Large intestine (tissue), 12 donors: ENCODE results near the gene WDR36. TPM values are rescaled to one million over a fixed set of nuclear protein-coding genes. Genes with fewer than 3 reads are reported as not detected.

Experiments
- DNase-seq, 2 donors: peaks; one replicate each; pipeline versions ENCODE4 v3.0.0 to v3.0.0-alpha.2; 2013
- H3K27ac ChIP-seq: one replicate; pipeline ENCODE4 v1.5.1; 2013; ENCODE audit warnings: low read length
- H3K27me3 ChIP-seq: 2 replicates; pipeline ENCODE4 v1.6.1; 2013; ENCODE audit warnings: low read length; ENCODE audit not compliant: control insufficient read depth, insufficient read depth
- H3K36me3 ChIP-seq: 2 replicates; pipeline ENCODE4 v1.6.1; 2013; ENCODE audit warnings: low read length; ENCODE audit not compliant: control insufficient read depth, insufficient read depth
- H3K4me1 ChIP-seq: one replicate; pipeline ENCODE4 v1.6.1; 2013; ENCODE audit warnings: low read length; ENCODE audit not compliant: control insufficient read depth, insufficient read depth
- H3K4me3 ChIP-seq: one replicate; pipeline ENCODE4 v1.5.1; 2013; ENCODE audit warnings: low read length
- H3K9me3 ChIP-seq: one replicate; pipeline ENCODE4 v1.6.1; 2013; ENCODE audit warnings: mild to moderate bottlenecking, low read depth, low read length, moderate library complexity; ENCODE audit not compliant: control insufficient read depth
- WGBS: methylation state at CpG from one replicate; pipeline ENCODE4 v1.1.5; 2013; ENCODE audit warnings: low lambda C conversion rate; ENCODE audit not compliant: insufficient coverage; 5-methylcytosine and 5-hydroxymethylcytosine counted together
- long read RNA-seq, 11 donors: transcript quantifications; one replicate each; lab custom pipeline, GENCODE V29; 2026
- polyA plus RNA-seq: library from polyadenylated mRNA; unstranded; fragments of 120-200 nt; gene quantifications from one replicate; pipeline ENCODE4 v1.2.1, GENCODE V29; 2013

The WDR36 gene
- 21.3 TPM for polyA plus RNA-seq
- long read RNA-seq, donor 1, full-length matches to known transcripts: 2 of 2 reads
- long read RNA-seq, donor 1, partial matches to known transcripts: 0 of 2 reads
- long read RNA-seq, donor 1, other reads (novel, unspliced or antisense): 0 of 2 reads
- long read RNA-seq, donor 2, full-length matches to known transcripts: 2 of 2 reads
- long read RNA-seq, donor 2, partial matches to known transcripts: 0 of 2 reads
- long read RNA-seq, donor 2, other reads (novel, unspliced or antisense): 0 of 2 reads
- long read RNA-seq, donor 3: 0 reads
- long read RNA-seq, donor 4: 0 reads
- long read RNA-seq, donor 5, full-length matches to known transcripts: 2 of 2 reads
- long read RNA-seq, donor 5, partial matches to known transcripts: 0 of 2 reads
- long read RNA-seq, donor 5, other reads (novel, unspliced or antisense): 0 of 2 reads
- long read RNA-seq, donor 6, full-length matches to known transcripts: 2 of 2 reads
- long read RNA-seq, donor 6, partial matches to known transcripts: 0 of 2 reads
- long read RNA-seq, donor 6, other reads (novel, unspliced or antisense): 0 of 2 reads
- long read RNA-seq, donor 7, full-length matches to known transcripts: 1 of 1 reads
- long read RNA-seq, donor 7, partial matches to known transcripts: 0 of 1 reads
- long read RNA-seq, donor 7, other reads (novel, unspliced or antisense): 0 of 1 reads
- long read RNA-seq, donor 8, full-length matches to known transcripts: 1 of 1 reads
- long read RNA-seq, donor 8, partial matches to known transcripts: 0 of 1 reads
- long read RNA-seq, donor 8, other reads (novel, unspliced or antisense): 0 of 1 reads
- long read RNA-seq, donor 9, full-length matches to known transcripts: 1 of 1 reads
- long read RNA-seq, donor 9, partial matches to known transcripts: 0 of 1 reads
- long read RNA-seq, donor 9, other reads (novel, unspliced or antisense): 0 of 1 reads
- long read RNA-seq, donor 10, full-length matches to known transcripts: 2 of 2 reads
- long read RNA-seq, donor 10, partial matches to known transcripts: 0 of 2 reads
- long read RNA-seq, donor 10, other reads (novel, unspliced or antisense): 0 of 2 reads
- long read RNA-seq, donor 11: 0 reads

GRCh38 chr5:111092062-111092853 is at the start of gene WDR36:
WDR36 (plus strand) TSS chr5:111092348; CDS start chr5:111092457, 109 bp downstream.
- no peaks in the 10 kb centered on the region for H3K27me3 ChIP-seq

DNA sequence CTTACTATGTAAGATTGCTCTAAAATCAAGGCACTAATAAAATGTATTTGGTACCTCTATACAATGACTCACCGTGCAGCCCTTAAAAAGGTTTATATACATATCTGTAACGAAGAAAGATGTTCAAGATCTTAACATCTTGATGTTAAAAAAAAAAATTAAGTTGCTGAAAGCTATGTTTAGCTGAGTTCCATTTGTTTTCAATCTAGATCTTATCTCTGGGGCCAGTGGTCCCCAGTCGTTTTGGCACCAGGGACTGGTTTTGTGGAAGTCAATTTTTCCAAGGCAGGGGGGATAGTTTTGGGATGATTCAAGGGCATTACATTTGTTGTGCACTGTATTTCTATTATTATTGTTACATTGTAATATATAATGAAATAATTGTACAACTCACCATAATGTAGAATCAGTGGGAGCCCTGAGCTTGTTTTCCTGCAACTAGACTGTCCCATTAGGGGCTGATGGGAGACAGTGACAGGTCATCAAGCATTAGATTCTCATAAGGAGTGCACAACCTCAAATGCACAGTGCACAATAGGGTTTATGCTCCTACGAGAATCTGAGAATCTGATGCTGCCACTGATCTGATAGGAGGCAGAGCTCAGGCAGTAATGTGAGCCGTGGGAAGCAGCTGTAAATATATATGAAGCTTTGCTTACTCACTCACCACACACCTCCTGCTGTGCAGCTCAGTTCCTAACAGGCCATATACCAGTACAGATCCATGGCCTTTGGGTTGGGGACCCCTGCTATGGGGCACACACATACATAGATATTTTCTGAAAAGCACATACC is 48.2 kb upstream of the WDR36 start:
- H3K4me3 ChIP-seq: no peak overlapping the region
- WGBS: no CpG with 5 or more reads among the region's 5 CpGs
- H3K9me3 ChIP-seq: no peaks in the 10 kb centered on the region
- no peaks in the 10 kb centered on the region for H3K27me3 ChIP-seq
- H3K36me3 ChIP-seq: no peaks in the 10 kb centered on the region
- H3K27ac ChIP-seq: no peak overlapping the region
- H3K4me1 ChIP-seq: no peaks in the 10 kb centered on the region
- DNase-seq: no peak

More at GRCh38 chr5:111092062-111092853, at the start of gene WDR36:
- Histone ChIP-seq H3K27ac (peak within 1 kb of the TSS; percentile 65), H3K36me3 (peaks cover 2% of the 10 kb centered on the region), H3K4me3 (peak within 1 kb of the TSS; percentile 83), H3K4me1 (peaks cover 3% of the 10 kb centered on the region), H3K9me3 (no peaks in the 10 kb centered on the region)
- peak; percentile 84 to 92 for DNase-seq
- 20% methylated on average over 2 of the region's 50 CpGs for WGBS

DNA sequence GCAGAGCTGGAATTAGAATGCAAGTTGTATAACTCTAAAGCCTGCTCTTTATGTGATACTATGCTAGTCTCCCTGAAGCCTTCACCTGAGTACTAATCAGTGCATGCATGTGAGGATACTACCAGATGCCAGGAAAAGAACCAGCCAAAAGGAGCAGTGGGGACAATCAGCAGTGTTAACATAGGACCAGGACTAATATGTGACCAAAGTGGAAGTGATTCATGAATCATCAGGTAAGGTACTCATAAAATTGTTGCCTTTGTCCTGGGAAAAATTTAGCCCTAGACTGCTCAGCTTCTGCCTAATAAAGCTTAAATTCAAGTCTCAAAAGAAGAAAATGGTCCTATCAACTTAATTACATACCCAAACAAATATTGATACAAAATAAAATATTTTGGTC is 34.1 kb upstream of the WDR36 start:
- DNase-seq: no peak
- H3K27me3 ChIP-seq: no peaks in the 10 kb centered on the region
- H3K27ac ChIP-seq: no peak overlapping the region
- H3K36me3 ChIP-seq: no peaks in the 10 kb centered on the region
- no peaks in the 10 kb centered on the region for H3K4me1 ChIP-seq
- no peaks in the 10 kb centered on the region for H3K9me3 ChIP-seq
- no peak overlapping the region for H3K4me3 ChIP-seq

DNA sequence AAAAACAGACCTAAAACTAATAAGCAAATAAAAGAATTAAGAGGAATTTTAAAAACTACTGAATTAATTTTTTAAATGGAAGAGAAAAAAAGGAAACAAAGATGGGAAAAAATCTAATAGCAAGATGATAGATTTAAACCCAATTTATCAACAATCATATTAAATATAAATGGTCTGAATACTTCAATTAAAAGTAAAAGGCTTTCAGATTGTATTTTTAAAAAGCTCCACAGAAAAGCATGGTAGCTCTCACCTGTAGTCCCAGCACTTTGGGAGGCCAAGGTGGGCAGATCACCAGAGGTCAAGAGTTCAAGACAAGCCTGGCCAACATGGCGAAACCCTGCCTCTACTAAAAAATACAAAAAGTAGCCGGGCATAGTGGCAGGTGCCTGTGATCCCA is 32.0 kb upstream of the WDR36 start:
- WGBS: no CpG with 5 or more reads among the region's 2 CpGs
- no peaks in the 10 kb centered on the region for H3K4me1 ChIP-seq
- no peak for DNase-seq
- no peak overlapping the region for H3K27ac ChIP-seq
- H3K36me3 ChIP-seq: no peaks in the 10 kb centered on the region
- no peaks in the 10 kb centered on the region for H3K9me3 ChIP-seq
- H3K4me3 ChIP-seq: no peak overlapping the region
- no peaks in the 10 kb centered on the region for H3K27me3 ChIP-seq

DNA sequence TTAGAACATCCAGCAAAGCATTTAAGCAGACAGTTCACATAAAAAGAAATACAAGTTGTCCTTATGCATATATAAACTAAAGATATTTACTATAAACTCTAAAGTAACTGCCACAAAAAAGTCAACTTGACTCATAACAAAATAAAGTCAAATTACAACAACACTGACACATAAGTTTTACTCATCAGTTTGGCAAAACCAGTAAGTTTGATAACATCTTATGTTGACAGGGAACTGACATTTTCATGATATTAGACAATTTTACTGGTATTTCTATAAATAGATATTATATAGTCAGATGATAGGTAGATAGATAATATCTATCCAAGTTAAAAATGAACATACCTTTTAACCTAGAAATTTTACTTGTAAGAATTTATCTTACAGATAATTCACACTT is 30.5 kb upstream of the WDR36 start:
- no peak overlapping the region for H3K4me3 ChIP-seq
- H3K9me3 ChIP-seq: no peaks in the 10 kb centered on the region
- no peak overlapping the region for H3K27ac ChIP-seq
- H3K27me3 ChIP-seq: peaks cover 6% of the 10 kb centered on the region
- no peaks in the 10 kb centered on the region for H3K4me1 ChIP-seq
- no peak for DNase-seq
- no peaks in the 10 kb centered on the region for H3K36me3 ChIP-seq

- no CpG with 5 or more reads among the region's 3 CpGs for WGBS
- H3K36me3 ChIP-seq: no peaks in the 10 kb centered on the region
- peak in 1 of 2 donors; percentile 6 for DNase-seq
- no peaks in the 10 kb centered on the region for H3K9me3 ChIP-seq
- no peaks in the 10 kb centered on the region for H3K4me1 ChIP-seq
- H3K4me3 ChIP-seq: no peak overlapping the region
- H3K27ac ChIP-seq: no peak overlapping the region
- H3K27me3 ChIP-seq: peaks cover 16% of the 10 kb centered on the region
Observed at GRCh38 chr5:111063709-111064322, 28.3 kb upstream of the WDR36 start.

DNA sequence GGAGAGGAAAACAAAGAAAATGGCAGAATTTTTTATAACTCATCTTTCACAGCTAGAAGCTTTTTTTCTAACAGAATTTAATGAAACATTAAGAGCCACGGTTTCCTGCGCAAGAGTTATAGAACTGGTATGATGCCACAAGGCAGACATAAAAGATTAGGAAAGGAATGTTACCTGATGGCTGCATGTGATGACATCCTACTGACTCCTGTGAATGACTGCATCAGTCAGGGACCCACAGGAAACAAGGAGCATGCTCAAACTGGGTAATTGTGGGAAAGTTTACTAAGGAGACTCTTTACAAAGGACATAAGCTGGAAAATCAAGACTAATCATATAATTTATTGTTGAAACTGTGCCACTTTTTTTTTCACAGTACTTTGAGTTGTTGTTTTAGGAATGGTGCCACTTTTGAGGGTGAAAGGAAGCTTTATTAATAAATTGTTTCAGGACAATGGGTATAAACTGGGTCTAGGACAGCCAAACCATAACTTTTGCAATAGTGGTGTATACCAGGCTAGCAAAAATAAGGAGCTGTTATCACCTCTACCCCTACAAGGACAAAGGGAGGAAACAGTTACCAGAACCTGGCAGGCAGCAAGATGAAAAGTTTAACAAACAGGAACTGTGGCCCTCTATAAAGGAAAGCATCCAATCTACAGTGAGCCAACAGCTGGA is 25.7 kb upstream of the WDR36 start:
- 83% methylated on average over 1 of the region's 2 CpGs for WGBS
- no peak for DNase-seq
- no peak overlapping the region for H3K27ac ChIP-seq
- no peaks in the 10 kb centered on the region for H3K36me3 ChIP-seq
- peaks cover 40% of the 10 kb centered on the region for H3K27me3 ChIP-seq
- no peaks in the 10 kb centered on the region for H3K4me1 ChIP-seq
- no peak overlapping the region for H3K4me3 ChIP-seq
- H3K9me3 ChIP-seq: no peaks in the 10 kb centered on the region

GRCh38 chr5:111068213-111068612 is 23.9 kb upstream of the WDR36 start:
- H3K4me3 ChIP-seq: no peak overlapping the region
- no peak overlapping the region for H3K27ac ChIP-seq
- H3K36me3 ChIP-seq: no peaks in the 10 kb centered on the region
- no peaks in the 10 kb centered on the region for H3K9me3 ChIP-seq
- H3K4me1 ChIP-seq: no peaks in the 10 kb centered on the region
- no peak for DNase-seq
- H3K27me3 ChIP-seq: peaks cover 54% of the 10 kb centered on the region
- WGBS: 87% methylated on average over 1 of the region's 2 CpGs

DNA sequence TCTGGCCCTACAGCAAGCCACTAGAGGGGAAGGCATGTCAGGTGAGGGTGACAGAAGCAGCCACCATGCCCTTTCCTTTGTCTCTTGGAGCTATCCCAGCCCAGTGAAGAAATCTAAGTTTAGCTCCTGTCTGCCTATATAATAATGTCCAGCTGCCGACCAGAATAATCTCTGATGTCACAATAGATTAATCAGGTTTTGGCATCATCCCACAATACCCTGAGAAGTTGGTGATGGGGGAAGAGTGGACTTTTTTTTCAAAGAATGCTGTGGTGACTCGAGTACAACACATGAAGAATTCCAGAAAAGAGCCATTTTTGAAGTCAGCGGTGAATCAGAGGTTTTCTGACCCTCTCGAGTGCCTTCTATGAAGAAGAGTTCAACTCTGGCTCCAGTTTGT is 22.3 kb upstream of the WDR36 start:
- Histone ChIP-seq H3K4me1 (peaks cover 6% of the 10 kb centered on the region), H3K27ac (no peak overlapping the region), H3K4me3 (no peak overlapping the region), H3K9me3 (no peaks in the 10 kb centered on the region), H3K27me3 (peaks cover 68% of the 10 kb centered on the region), H3K36me3 (no peaks in the 10 kb centered on the region)
- WGBS: no CpG with 5 or more reads among the region's 4 CpGs
- DNase-seq: no peak
